Stomach (tissue), 4 donors: ENCODE measurements around the gene MRGPRG.

Source experiments
- CTCF ChIP-seq, 7 experiments: fragments of 450-650 bp in 4 of 7; fragments of 200-600 bp in 3 of 7; sonication (generic) in 3 of 7; IDR thresholded peaks; one replicate each; pipeline ENCODE4 v1.5.1; 2016 to 2019; ENCODE audit warnings: antibody characterized with exemption in 7 of 7, control low read depth in 2 of 7, mild to moderate bottlenecking in 1 of 7
- EP300 ChIP-seq: sonication (generic); formaldehyde crosslinking; IDR thresholded peaks from one replicate; pipeline ENCODE4 v1.6.1; 2017; ENCODE audit warnings: antibody characterized with exemption
- POLR2A ChIP-seq, 4 donors: fragments of 450-650 bp; IDR thresholded peaks; one replicate each; pipeline ENCODE4 v1.6.1; 2016; ENCODE audit warnings: antibody characterized with exemption in 4 of 4, control low read depth in 2 of 4, mild to moderate bottlenecking in 1 of 4, moderate library complexity in 1 of 4
- POLR2AphosphoS5 ChIP-seq, 3 donors: sonication (generic); formaldehyde crosslinking; IDR thresholded peaks; one replicate each; pipeline ENCODE4 v1.6.1; 2016; ENCODE audit warnings: antibody characterized with exemption in 3 of 3

- no peak for TF ChIP-seq CTCF (IDR thresholded peaks at IDR 0.05)
- TF ChIP-seq POLR2AphosphoS5 (IDR thresholded peaks at IDR 0.05): no peak
- no peak for TF ChIP-seq POLR2A (IDR thresholded peaks at IDR 0.05)
- TF ChIP-seq EP300: no peak
These were observed 49.2 kb downstream of the MRGPRG start for GRCh38 chr11:3169255-3170043.
